NCI-H2196 (cell line): ENCODE measurements around the gene FOXN3.
"Not testable (repeated sequence)": the region's sequence is repeated elsewhere in the genome, so short reads cannot be mapped to it uniquely, and the experiment has no call there.

ENCODE experiments used
- DNase-seq: peaks from one replicate; lab custom pipeline; 2025; ENCODE audit not compliant: unreplicated experiment; lab: John Stamatoyannopoulos, UW

FOXN3 gene

GRCh38 chr14:89142366-89142765 is 274.7 kb downstream of the FOXN3 start:
- no peak for DNase-seq

DNA sequence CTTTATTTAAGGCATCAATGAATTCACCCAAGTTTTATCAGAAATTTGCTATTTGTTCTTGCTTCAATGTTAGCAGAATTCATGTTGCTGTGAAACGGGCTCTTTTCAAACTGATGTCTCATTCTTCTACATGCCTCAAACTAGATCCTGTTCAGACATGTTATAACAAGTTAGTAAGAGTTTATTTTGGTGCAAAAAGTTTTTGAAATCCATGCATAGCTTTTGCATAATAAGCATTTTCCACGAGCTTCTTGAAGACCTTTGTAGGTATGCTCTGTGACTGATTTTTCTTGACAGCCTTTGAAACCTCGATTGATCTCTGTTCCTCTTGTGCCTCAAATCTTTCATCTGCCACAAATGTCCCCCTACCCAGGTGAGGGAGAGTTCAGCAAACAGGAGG is 275.2 kb downstream of the FOXN3 start:
- no peak for DNase-seq

- DNase-seq = no peak
These were observed 276.7 kb downstream of the FOXN3 start for GRCh38 chr14:89140326-89140725.

GRCh38 chr14:89139404-89140247 is 277.4 kb downstream of the FOXN3 start:
- DNase-seq = no peak

DNA sequence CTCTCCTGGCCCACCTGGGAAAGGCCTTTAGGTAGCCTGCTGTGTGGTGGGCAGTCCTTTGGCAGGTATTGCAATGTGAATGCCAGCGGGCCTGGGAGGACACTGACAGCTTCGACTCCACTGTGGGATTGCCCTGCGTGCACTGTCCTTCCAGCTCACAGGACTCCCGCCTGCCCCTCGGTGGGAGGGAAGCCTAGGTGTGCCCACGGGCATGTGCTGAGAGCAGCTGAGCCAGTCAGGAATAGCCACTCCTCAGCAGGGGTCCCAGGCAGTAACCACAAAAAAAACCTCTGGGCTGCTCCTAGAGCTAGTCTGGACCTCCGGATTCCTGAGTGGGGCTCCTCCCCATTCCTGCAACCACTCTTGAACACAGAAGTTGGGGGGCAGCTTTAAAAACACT is 278.2 kb downstream of the FOXN3 start:
- no peak for DNase-seq

- DNase-seq = no peak
These were observed 279.4 kb downstream of the FOXN3 start for GRCh38 chr14:89137526-89138163.

DNA sequence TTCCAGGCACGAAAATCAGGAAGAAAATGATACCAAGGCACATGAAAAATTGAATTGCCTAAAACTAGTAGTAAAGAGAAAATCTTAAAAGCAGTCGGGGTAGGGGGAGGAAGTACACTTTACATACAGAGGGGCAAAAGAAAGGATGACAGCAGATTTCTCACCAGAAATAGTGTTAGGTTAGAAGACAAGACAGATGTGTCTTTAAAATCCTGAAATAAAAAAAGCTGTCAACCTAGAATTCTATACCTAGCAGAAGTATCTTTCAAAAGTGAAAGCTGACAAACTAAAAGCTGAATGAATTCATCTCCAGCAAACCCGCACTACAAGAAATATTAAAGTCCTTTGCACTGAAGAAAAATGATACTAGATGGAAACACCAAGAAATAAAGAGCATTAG is 280.4 kb downstream of the FOXN3 start:
- DNase-seq = no peak

- DNase-seq = no peak
These were observed 282.4 kb downstream of the FOXN3 start for GRCh38 chr14:89134640-89135039.

GRCh38 chr14:89131004-89131750 is 285.9 kb downstream of the FOXN3 start:
- no peak for DNase-seq

GRCh38 chr14:89129570-89129969 is 287.5 kb downstream of the FOXN3 start:
- no peak for DNase-seq

- DNase-seq = no peak
These were observed 288.6 kb downstream of the FOXN3 start for GRCh38 chr14:89128311-89129026.

DNA sequence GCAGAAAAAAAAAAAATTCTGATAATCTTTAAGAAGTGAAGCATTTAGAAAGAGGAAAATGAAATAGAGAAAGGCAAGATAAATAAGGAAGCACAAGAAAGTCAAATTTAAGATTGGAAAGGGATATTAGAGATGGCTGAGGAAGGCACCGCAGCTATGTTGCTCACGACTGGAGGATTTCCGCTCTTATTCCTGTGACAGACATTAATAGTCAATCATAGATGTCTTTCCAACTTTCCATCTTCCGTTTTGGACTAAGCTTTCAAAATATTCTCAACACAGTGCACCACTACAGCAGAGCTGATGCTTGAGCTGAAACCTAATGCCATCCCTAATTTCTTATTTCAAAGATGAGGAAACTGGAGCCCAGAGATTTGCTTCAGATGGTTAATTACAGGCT is 290.6 kb downstream of the FOXN3 start:
- no peak for DNase-seq

DNA sequence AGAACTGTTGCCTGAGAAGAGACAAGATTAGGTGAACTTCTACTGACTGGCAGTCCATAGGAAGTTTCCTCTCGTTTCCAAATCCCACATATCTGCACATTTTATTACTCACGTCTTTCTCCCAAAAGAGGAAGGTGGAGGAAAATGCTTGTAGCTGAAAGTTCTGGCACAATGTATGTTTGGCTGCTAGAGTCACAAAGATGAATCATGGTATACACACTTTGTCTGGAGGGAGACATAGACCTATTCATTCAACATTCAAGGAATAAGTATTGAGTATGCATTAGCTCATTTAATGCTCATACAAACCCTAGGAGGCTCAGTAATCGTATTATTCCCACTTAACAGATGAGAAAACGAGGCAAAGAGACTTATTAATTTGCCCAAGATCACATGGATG is 291.8 kb downstream of the FOXN3 start:
- DNase-seq = no peak

GRCh38 chr14:89123851-89124250 is 293.2 kb downstream of the FOXN3 start:
- no peak for DNase-seq

DNA sequence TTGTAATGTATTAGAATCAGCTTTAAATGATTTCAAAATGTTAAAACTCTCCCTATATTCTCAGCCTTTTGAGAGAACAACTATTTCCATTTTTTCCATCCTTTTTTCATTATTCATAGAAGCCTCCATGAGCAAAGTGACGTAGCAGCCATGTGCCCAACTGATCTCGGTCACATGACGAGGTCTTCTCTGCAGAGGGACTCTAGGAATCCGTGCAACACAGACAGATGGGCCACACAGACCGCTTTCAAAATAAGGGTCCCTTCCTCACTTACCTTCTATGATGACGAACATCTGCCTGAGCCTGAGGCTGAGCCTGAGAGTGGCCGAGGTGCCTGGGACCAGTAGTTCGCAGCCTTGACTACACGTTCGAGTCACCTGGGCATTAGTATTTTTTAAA is 293.8 kb downstream of the FOXN3 start:
- no peak for DNase-seq

DNA sequence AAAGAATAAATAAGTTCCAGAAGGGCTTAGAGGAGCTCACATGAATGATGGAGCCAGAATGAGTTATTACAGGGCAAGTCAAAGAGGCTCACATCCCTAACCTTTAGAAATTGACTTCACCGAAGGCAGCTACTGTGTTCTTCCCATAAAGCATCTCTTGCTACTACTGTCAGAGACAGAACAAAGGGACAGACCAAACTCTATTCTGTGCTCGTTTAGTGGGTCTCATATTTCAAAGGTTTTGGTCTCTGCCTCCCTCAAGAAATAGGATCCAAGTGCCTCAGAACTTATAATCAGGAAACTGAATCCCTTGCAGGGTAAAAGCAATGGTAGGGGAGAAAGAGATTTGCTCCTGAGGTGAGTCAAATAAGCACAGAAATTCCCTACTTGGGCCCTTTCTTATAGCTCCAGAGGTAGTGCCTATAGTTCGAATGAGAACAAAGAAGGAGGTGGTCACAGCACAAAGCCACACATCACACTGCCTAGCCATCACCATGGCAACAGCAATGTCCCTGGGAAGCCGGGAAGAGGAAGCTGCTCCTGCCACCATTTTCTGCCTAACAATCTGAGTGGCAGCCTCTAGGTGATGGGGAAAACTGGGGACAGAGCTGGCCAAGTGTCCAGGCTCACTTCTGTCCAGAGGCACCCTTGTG is 294.9 kb downstream of the FOXN3 start:
- no peak for DNase-seq

- no peak for DNase-seq
These were observed 300.0 kb downstream of the FOXN3 start for GRCh38 chr14:89117012-89117411.

DNA sequence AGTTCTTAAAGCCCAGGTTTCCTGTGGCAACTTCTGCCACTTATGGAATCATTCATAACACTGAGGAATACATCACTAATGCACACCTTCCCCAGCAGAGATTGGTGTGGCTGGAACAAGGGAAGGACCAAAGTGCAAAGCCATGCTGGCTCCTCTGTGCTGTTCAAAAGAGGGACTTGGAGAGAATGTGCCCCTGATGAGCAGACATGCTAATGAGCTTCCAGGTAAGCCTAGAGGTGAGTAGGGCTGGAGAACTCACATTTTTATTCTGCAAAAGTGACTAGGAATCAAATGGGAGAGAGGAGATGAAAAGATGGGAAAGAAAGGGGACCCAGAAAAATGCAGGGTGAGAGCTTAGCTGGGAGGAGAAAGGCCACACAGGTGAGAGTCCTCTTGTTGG is 302.9 kb downstream of the FOXN3 start:
- no peak for DNase-seq

DNA sequence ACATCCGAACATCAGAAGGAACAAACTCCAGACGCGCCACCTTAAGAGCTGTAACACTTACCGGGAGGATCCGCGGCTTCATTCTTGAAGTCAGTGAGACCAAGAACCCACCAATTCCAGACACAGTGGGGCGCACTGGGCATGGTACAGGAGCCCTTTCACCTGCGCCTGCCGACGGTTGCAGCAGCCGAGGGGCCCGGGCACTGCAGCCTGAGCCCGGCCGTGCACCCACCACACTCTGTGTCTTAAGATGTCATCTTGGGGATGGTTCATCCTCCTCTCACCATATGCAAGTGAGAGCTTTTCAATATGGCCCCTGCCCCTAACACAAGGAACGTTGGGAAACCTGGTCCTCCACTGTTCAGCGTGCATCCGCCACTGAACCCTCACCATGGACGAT is 304.3 kb downstream of the FOXN3 start:
- DNase-seq = no peak

DNA sequence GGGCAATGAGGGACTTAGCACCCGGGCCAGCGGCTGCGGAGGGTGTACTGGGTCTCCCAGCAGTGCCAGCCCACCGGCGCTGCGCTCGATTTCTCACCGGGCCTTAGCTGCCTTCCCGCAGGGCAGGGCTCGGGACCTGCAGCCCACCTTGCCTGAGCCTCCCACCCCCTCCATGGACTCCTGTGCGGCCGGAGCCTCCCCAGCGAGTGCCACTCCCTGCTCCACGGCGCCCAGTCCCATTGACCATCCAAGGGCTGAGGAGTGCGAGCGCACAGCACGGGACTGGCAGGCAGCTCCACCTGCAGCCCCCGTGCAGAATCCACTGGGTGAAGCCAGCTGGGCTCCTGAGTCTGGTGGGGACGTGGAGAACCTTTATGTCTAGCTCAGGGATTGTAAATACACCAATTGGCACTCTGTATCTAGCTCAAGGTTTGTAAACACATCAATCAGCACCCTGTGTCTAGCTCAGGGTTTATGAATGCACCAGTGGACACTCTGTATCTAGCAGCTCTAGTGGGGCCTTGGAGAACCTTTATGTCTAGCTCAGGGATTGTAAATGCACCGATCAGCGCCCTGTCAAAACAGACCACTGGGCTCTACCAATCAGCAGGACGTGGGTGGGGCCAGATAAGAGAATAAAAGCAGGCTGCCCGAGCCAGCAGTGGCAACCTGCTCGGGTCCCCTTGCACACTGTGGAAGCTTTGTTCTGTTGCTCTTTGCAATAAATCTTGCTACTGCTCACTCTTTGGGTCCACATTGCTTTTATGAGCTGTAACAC is 305.1 kb downstream of the FOXN3 start:
- not testable (repeated sequence) for DNase-seq
